OCI-LY7 (cell line): ENCODE results near the gene CPEB1.

Source experiments
- CTCF ChIP-seq: fragments of 200-600 bp; sonication (generic); conservative IDR thresholded peaks from 2 replicates; pipeline ENCODE4 v1.5.1; 2014; ENCODE audit warnings: mild to moderate bottlenecking, antibody characterized with exemption, low read length, moderate library complexity, mixed read lengths
- EZH2phosphoT487 ChIP-seq: fragments of 200-600 bp; sonication (generic); IDR thresholded peaks from 2 replicates; pipeline ENCODE4 v1.6.1; 2018; ENCODE audit warnings: low read depth, borderline replicate concordance, mild to moderate bottlenecking, mixed run types, antibody characterized with exemption, low read length, moderate library complexity, mixed read lengths

GRCh38 chr15:82680200-82681102, 33.3 kb upstream of the CPEB1 start:
- TF ChIP-seq CTCF (no peak), EZH2phosphoT487 (no peak)
